A673 (cell line): ENCODE measurements around the gene CERKL. TPM values are rescaled to one million over a fixed set of nuclear protein-coding genes. Genes with fewer than 3 reads are reported as not detected.

ENCODE experiments used
- BruUV-seq: library from RNA; stranded (reverse); fragments of 400-500 nt; replicated peaks from 2 replicates; lab custom pipeline; 2021; lab: Mats Ljungman, UMichigan
- CTCF ChIA-PET: fragments of 300-600 bp; sonication (Branson Sonifier 250); formaldehyde crosslinking; loops from one replicate; lab custom pipeline; 2022; ENCODE audit warnings: antibody characterized with exemption; lab: Charles Lee
- POLR2A ChIA-PET: fragments of 300-600 bp; sonication (Branson Sonifier 250); formaldehyde crosslinking; loops from one replicate; lab custom pipeline; 2022; ENCODE audit warnings: antibody characterized with exemption; ENCODE audit not compliant: low non-redundant PET; lab: Charles Lee
- DNase-seq: peaks from one replicate; pipeline ENCODE4 v3.0.0-alpha.2; 2015; ENCODE audit warnings: low spot score
- H3K27ac ChIP-seq: fragments of 200-600 bp; sonication (generic); 2 replicates; pipeline ENCODE4 v1.5.1; 2016; ENCODE audit warnings: mixed run types, low read depth, mild to moderate bottlenecking, mixed read lengths, antibody characterized with exemption, low read length; ENCODE audit not compliant: poor library complexity, severe bottlenecking
- H3K27me3 ChIP-seq: fragments of 200-600 bp; sonication (generic); replicated peaks from 2 replicates; pipeline ENCODE4 v1.6.1; 2017; ENCODE audit warnings: mixed run types, low read depth, mild to moderate bottlenecking, mixed read lengths, antibody characterized with exemption, low read length; ENCODE audit not compliant: insufficient read depth, poor library complexity
- H3K36me3 ChIP-seq: fragments of 200-600 bp; sonication (generic); 2 replicates; pipeline ENCODE4 v1.6.1; 2016; ENCODE audit warnings: mixed run types, mild to moderate bottlenecking, mixed read lengths, antibody characterized with exemption, low read length; ENCODE audit not compliant: insufficient read depth, poor library complexity, severe bottlenecking
- H3K4me1 ChIP-seq: fragments of 200-600 bp; sonication (generic); 2 replicates; pipeline ENCODE4 v1.6.1; 2017; ENCODE audit warnings: mixed run types, mild to moderate bottlenecking, mixed read lengths, antibody characterized with exemption, low read length; ENCODE audit not compliant: insufficient read depth, poor library complexity, severe bottlenecking
- H3K4me3 ChIP-seq: fragments of 200-600 bp; sonication (generic); 2 replicates; pipeline ENCODE4 v1.5.1; 2016; ENCODE audit warnings: low read depth, mixed run types, mild to moderate bottlenecking, mixed read lengths, low read length; ENCODE audit not compliant: poor library complexity, severe bottlenecking
- H3K9me3 ChIP-seq: fragments of 200-600 bp; sonication (generic); 2 replicates; pipeline ENCODE4 v1.6.1; 2016; ENCODE audit warnings: mixed run types, low read depth, mild to moderate bottlenecking, mixed read lengths, antibody characterized with exemption, low read length; ENCODE audit not compliant: poor library complexity, severe bottlenecking
- EZH2 ChIP-seq: fragments of 200-600 bp; sonication (generic); IDR thresholded peaks from 2 replicates; pipeline ENCODE4 v1.6.1; 2017; ENCODE audit warnings: borderline replicate concordance, low read depth, mild to moderate bottlenecking, mixed read lengths, antibody characterized with exemption, low read length; ENCODE audit not compliant: poor library complexity, severe bottlenecking
- intact Hi-C: fragments of 100-400 bp; cut with micrococcal nuclease; formaldehyde crosslinking; loops from one replicate; pipeline ENCODE4 v1.10.0; 2022; ENCODE audit not compliant: unreplicated experiment
- total RNA-seq: library from RNA; stranded (reverse); gene quantifications from 2 replicates; pipeline ENCODE4 v1.2.3, GENCODE V29; 2021
- TF ChIP-seq, protein P1 (sequence below): fragments of 300-800, 200-600 bp; sonication (generic); conservative IDR thresholded peaks from 2 replicates; pipeline ENCODE4 v1.5.1; 2017; ENCODE audit warnings: low read depth, mild to moderate bottlenecking, antibody characterized with exemption, low read length, moderate library complexity, mixed read lengths

CERKL gene
- total RNA-seq, 1 experiment from 2014 or later, result 0.75 TPM

GRCh38 chr2:181646415-181646987 is 10.4 kb downstream of the CERKL start:
- ChIA-PET CTCF (no interaction called here), POLR2A (no interaction called here)
- intact Hi-C loops, result no loop called here
- no peaks in the 10 kb centered on the region for H3K27me3 ChIP-seq
- H3K4me1 ChIP-seq, result no peaks in the 10 kb centered on the region
- no TSS peak for BruUV-seq
- H3K4me3 ChIP-seq, result no peak overlapping the region
- peaks cover 4% of the 10 kb centered on the region for H3K9me3 ChIP-seq
- DNase-seq, result no peak
- TF ChIP-seq EZH2, result no peak
- TF ChIP-seq, protein P1, sequence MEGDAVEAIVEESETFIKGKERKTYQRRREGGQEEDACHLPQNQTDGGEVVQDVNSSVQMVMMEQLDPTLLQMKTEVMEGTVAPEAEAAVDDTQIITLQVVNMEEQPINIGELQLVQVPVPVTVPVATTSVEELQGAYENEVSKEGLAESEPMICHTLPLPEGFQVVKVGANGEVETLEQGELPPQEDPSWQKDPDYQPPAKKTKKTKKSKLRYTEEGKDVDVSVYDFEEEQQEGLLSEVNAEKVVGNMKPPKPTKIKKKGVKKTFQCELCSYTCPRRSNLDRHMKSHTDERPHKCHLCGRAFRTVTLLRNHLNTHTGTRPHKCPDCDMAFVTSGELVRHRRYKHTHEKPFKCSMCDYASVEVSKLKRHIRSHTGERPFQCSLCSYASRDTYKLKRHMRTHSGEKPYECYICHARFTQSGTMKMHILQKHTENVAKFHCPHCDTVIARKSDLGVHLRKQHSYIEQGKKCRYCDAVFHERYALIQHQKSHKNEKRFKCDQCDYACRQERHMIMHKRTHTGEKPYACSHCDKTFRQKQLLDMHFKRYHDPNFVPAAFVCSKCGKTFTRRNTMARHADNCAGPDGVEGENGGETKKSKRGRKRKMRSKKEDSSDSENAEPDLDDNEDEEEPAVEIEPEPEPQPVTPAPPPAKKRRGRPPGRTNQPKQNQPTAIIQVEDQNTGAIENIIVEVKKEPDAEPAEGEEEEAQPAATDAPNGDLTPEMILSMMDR, result no peak
- no peak overlapping the region for H3K27ac ChIP-seq
- no peaks in the 10 kb centered on the region for H3K36me3 ChIP-seq

GRCh38 chr2:181643151-181643550 is 13.8 kb downstream of the CERKL start:
- ChIA-PET POLR2A (no interaction called here), CTCF (no interaction called here)
- H3K4me1 ChIP-seq, result no peaks in the 10 kb centered on the region
- intact Hi-C loops, result no loop called here
- H3K27ac ChIP-seq, result no peak overlapping the region
- H3K36me3 ChIP-seq, result no peaks in the 10 kb centered on the region
- no peaks in the 10 kb centered on the region for H3K27me3 ChIP-seq
- TF ChIP-seq, protein P1, result no peak
- no peak for TF ChIP-seq EZH2
- H3K9me3 ChIP-seq, result peaks cover 2% of the 10 kb centered on the region
- BruUV-seq, result no TSS peak
- DNase-seq, result no peak
- H3K4me3 ChIP-seq, result no peak overlapping the region

DNA sequence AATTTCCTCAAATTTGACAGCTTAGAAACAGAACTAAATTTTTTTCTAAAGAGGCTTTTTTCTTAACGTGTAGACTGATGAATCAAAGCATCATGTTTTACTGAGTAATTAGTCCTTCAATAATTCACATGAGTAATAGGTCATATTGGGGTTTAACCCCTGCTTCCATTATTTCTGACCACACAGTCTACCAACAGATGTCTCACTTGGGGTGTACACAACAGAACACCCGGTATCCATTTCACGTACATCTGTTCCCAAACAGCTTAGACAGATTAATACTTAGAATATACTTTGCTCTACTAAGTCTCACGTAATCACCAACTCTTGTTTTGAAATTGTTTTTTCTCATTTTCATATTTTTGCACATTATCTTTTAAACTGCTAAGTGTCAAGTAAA is 14.8 kb downstream of the CERKL start:
- Histone ChIP-seq H3K27ac (no peak overlapping the region), H3K27me3 (no peaks in the 10 kb centered on the region), H3K36me3 (no peaks in the 10 kb centered on the region), H3K9me3 (no peaks in the 10 kb centered on the region), H3K4me1 (no peaks in the 10 kb centered on the region), H3K4me3 (no peak overlapping the region)
- intact Hi-C loops, result no loop called here
- no peak for DNase-seq
- BruUV-seq, result no TSS peak
- CTCF ChIA-PET, result no interaction called here
- POLR2A ChIA-PET, result no interaction called here
- TF ChIP-seq, protein P1, result no peak
- no peak for TF ChIP-seq EZH2
